Activated T-cell treated with anti-CD3 and anti-CD28 coated beads for 1 hour (primary cell): Measurements from ENCODE around the gene DTX1.

Source experiments
- DNase-seq: peaks from one replicate; pipeline ENCODE4 v3.0.0-alpha.2; 2020; ENCODE audit warnings: low read depth

Gene DTX1

DNA sequence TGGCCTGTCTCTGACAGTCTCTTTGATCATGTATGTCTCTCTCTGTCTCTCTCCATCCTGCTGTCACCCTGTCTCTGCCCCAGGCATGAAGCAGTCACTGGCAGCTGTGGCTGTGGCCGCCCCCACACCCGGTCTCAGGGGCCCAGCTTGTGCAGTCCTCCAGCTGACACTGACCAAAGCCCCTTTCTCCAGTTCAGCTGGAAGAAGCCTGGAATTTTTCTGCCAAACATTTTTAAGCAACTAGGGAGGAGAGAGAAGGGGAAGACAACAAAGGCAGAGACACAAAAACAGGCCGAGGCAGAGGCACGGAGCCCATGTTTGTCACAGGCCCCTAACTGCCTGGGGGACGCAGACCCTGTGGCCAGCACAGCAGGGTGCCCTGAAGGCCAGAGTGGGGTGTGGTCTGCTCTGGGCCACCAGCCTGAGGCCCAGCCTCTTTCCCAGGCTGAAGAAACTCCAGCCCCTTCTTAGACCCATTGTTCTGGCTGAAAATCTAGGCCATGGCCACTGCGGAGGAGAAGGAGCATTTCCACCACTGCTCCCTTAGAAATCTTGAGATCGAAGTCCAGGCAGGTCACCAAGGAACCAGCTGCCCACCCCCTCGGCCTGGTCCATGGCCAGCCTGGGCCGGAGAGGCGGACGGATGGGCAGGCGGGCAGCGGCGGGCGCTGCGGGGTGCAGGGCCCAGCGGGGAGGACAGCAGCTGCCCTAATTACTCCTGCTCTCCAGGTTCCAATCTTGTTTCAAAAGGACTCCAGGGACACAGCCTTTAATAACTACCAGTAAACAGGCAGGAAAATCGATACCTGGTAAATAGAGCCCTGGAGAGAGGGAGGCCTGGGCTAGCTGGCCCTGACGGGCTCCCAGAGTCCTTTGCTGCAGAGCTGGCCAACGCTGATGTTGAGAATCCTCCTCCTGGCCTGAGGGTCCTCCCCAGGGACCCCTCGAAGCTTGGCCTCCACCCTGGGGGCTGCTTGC, 14.9 kb downstream of the DTX1 start:
- no peak for DNase-seq

DNA sequence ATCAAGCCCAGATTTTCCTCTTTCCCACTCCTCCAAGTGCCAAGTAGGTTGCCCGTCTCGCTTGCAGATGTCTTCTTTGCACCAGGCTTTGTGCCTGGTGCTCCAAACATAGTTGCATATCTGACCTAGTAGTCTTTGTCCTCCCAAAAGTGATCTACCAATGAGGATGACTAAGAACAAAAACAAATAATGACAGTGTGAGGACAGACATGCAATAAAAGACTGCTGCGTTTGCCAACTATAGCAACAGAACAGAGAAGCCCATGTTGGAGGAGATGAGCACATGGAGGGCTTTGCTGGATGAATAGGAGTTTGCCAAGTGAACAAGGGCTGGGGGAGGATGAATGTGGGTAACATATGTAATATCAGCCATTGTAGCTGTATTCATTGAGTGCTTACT, 15.6 kb downstream of the DTX1 start:
- DNase-seq, result no peak

DNA sequence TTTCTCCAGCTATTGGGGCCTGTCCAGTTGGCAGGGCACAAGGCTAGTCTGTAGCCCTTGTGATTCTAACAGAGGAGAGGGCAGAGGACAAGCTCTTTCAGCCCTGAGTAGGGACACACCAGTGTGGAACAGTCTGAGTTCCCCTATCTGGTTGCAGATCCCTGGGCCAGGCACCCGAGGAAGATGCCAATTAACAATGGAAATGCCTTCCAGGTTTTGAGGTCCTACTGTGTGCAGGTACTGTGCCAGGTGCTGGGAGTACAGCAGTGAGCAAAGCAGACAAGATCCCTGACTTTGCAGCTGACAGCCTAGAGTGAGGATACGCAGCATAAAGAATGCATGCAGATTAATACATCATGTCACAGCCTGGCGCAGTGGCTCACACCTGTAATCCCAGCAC, 17.1 kb downstream of the DTX1 start:
- no peak for DNase-seq

DNA sequence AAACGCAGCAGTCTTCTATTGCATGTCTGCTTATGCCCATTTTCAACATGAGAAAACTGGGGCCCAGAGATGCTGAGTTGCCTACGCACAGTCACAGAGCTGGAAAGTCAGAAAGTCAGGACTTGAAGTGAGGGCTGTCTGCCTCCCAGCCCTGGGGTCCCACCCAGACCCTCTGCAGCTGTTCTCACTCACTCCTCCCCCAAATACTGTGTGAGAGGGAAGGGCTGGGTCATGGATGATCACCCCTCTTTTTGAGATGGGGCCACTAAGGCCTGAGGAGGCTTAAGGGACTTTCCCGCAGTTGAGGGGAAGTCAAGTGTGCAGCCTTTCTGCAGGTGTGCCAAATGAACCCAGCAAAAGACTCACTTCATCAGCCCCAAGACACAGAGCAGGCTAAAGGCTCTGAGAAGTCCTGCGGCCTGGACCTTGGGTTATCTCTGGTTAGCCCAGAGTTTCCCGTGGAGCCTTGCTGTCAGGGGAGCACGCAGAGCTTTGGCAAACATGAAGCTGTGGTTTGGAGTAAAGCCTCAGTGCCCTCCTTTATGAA, 18.7 kb downstream of the DTX1 start:
- DNase-seq, result no peak

DNA sequence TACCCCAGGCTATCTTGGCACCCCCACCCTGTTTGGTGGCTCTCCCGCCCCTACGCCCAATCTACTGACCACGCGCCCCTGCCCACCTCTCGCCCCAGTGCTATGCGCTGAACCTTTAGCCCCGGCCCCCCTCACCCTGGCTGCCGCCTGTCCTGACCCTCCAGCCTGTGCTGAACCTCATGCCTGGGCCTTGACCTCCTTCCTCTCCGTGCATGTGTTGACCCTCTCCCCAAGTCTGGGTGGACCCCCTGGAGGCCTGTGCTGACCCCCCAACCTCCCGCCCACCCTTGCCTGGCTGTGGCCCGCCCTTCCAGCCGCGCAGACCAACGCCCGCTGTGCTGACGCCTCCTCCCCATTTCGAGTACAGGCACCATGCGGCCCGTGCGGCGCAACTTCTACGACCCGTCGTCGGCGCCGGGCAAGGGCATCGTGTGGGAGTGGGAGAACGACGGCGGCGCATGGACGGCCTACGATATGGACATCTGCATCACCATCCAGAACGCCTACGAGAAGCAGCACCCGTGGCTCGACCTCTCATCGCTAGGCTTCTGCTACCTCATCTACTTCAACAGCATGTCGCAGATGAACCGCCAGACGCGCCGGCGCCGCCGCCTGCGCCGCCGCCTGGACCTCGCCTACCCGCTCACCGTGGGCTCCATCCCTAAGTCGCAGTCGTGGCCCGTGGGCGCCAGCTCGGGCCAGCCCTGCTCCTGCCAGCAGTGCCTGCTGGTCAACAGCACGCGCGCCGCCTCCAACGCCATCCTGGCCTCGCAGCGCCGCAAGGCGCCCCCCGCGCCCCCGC, 20.7 kb downstream of the DTX1 start:
- DNase-seq, result no peak

DNA sequence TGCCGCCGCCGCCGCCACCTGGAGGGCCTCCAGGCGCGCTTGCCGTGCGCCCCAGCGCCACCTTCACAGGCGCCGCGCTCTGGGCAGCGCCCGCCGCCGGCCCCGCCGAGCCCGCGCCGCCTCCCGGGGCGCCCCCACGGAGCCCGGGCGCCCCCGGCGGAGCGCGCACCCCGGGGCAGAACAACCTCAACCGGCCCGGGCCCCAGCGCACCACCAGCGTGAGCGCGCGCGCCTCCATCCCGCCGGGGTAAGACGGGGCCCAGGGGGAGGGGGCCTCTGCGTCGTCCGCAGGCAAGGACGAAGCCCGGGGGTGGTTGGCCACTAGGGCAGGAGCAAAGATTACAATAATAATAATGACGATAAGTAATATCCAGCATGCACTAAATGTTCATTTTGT, 21.3 kb downstream of the DTX1 start:
- no peak for DNase-seq

DNA sequence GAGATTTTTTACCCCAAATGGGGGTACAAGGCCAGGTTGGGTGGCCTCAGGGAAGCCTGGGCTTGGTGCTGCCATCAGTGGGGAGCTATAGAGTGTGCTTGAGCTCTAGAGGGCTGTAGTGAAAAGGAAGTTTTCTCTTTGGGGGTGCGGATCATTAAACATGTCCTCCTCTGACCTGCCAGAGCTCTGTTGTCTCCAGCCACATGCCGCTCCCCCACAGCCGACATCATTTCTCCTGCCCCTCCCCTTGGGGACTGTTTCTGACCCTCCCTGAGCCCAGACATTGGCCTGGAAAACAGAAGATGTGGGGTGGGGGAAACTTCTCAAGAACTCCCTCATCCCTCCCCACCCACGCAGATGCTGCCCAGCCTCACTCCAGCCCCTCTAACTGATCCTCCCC, 25.3 kb downstream of the DTX1 start:
- DNase-seq, result no peak

DNA sequence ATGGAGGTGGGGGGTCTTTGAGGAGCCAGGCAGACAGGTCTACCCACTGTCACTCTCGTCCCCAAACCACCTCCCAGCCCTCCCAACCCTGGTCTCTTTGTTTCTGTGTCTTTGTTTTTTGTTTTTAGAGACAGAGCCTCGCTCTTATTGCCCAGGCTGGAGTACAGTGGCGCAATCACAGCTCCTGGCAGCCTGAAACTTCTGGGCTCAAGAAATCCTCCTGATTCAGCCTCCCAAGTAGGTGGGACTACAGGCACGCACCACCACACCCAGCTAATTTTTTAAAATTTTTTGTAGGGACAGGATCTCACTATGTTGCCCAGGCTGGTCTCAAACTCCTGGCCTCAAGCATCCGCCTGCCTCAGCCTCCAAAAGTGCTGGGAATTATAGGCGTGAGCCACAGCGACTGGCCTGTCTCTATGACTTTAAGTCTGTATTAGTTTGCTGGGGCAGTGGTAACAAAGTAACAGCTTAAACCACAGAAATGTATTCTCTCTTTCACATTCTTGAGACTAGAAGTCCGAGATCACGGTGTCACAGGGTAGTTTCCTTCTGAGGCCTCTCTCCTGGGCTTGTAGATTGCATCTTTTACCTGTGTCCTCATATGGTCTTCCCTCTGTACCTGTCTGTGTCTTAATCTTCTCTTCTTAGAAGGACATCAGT, 26.1 kb downstream of the DTX1 start:
- DNase-seq, result no peak

DNA sequence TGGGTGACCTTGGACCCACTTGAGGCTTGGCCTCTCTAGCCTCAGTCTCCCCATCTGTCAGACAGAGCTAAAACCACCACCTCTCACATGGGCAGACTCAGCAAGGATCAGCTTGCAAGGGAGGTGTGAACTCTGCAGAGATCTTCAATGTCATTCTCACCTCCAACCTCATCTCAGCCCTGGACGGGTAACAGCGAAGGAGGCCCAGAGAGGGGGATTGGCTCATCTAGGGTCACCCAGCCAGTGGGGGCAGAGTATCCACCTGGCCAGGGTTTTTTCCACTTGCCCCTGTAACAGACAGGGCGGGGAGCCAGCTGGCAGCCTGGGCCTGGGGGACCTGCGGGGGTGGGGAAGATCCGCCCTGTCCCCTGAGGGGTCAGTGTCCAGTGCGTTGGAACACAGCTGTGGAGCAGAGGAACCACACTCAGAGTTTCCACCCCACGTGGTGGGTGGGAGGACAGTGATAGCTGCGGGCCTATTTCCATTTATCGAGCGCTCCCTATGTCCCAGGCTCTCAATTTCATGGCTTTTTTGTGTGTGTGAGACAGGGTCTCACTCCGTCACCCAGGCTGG, 27.4 kb downstream of the DTX1 start:
- DNase-seq, result no peak

DNA sequence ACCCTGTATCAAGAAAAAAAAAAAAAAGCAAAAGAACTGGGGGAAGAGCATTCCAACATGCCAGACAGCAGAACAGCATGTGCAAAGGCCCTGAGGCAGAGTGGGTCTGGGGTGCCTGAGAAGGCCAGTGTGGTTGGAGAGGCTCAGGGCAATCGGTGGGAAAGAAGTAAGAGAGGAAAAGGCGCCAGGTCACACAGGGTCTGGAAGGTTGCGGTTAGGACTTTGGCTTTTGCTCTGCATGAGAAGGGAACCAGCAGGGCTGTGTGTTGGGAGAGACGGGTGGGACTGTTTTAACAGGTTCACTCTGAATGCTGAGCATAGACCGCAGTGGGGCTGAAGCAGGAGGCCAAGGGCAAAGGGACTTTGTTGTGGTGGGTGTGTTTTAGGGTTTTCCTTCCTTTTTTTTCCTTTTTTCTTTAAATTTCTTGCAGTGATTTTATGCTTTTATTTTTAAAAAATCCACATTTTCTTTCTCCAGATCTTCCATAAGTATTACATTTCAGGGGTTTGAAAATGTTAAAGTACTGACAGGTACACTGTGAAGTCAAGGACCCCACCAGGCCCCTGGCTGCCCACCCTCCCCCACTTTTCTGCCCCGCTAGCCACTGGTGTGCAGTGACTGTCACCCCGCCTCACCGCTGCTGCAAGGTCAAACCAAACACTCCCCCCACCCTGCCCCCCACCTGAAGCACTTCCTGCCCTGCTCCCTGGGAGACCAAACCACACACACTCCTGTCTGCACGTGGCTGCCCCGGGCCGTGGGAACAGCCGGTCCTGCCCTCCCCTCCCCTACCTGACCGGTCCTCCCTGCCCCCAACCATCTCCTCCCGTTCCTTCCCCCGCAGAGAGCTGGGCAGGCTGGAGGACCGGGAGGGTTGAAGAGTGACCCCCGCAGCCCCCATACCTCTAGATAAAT, 30.0 kb downstream of the DTX1 start:
- peak; percentile 14 for DNase-seq

DNA sequence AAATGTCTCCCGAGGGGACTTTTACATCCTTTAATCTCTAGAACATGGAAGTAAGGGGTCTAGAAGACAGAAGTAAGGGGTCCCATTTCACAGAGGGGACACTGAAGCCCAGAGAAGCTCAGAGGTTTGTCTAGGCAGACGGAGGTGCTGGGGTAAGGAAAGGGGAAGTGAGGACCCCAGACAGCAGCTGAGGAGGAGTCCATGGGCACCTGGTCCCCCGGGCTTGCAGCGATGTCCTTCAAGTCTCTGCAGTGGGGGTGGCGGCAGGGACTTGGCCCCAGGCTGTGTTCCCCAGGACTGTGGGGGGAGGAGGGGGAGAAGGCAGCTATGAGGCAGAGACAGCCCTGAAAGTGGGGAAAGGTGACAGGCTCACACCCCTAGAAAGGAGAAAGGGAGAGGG, 30.7 kb downstream of the DTX1 start:
- no peak for DNase-seq

DNA sequence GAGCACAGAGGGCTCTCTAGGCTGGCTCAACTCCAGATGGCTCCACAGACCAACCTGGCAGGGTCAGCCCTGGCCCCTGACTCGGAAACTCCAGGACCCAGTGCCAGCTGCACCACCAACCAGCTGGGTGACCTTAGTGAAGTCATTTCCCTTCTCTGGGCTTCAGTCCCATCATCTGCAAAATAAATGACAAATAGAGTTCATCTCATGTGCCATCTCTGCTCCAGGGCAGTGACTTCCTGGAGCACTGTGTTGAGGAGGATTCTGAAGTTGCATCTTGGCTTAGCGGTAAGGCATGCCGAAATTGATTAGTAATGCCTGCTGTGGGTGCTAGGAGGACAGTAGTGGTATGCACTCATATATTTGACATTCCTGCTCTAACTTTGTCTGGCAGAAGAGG, 31.5 kb downstream of the DTX1 start:
- DNase-seq, result no peak

DNA sequence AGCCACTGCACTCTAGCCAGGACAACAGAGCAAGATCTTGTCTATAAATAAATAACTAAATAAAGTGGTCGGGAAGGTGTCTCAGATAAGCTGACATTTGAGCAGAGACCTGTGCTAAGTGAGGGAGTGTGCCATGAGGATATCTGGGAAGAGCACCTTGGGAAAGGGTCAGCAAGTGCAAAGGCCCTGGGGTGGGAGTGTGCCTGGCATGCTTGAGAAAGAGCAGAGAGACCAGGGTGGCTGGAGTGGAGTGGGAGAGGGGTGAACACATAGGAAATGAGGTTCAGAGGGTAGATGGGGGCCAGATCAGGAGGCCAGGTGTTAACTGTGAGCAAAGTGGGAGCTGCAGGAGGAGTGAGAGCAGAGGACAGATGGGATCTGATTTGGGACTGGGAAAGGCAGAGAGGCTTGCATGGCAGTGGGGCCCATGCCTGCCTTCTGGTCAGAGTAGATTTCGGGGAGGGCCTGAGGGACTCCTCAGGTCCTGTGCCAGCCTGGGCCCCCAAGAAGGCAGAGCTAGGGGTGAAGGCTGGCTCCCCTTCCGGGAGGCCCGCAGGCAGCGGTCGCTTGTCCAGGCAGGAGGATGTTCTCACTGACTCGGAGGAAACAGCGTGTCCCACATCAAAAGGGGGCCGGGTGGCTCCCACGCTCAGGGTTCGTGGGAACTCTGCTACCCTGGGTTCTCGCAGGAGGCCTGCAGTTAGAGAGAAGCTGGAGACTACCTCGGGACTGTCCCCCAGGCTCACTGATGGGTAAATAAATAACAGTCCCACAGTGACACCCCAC, 32.6 kb downstream of the DTX1 start:
- peak; percentile 19 for DNase-seq

DNA sequence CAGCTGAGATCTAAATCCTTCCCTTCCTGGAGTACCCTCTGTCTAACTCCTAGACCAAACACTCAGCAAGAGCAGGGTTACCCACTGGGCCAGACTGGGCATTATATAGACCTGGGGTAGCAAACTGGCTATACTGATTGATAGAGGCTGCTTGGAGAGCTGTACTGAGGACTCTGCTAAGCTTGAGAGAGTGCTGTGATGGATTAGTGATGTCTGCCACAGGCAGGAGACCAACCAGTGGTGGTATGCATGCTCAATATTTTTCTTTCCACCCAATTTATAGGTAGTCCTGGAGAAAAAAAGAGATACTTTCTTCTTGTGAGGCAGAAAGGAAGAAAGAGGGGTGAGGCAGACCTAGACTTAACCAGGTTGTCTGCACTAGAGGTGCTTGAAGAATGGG, 33.3 kb downstream of the DTX1 start:
- no peak for DNase-seq

DNA sequence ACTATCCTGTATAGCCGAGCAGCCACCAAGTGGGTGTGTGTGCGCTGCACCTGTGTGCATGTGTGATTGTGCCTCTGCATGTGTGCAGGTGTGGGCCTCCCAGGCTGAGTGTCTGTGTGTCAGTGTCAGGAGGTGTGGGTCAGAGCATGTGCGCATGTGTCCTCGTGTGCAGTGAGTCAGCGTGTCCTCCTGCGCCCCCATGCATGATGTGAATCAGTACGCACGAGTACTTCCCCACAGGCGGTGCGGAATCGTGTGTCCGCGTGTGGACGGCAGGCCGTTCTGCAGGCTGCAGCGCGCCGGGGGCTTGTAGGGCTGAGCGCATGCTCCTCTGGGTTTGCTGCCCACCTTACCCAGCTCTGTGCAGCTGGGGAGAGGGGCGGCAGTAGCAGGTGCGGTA, 34.2 kb downstream of the DTX1 start:
- DNase-seq, result no peak

DNA sequence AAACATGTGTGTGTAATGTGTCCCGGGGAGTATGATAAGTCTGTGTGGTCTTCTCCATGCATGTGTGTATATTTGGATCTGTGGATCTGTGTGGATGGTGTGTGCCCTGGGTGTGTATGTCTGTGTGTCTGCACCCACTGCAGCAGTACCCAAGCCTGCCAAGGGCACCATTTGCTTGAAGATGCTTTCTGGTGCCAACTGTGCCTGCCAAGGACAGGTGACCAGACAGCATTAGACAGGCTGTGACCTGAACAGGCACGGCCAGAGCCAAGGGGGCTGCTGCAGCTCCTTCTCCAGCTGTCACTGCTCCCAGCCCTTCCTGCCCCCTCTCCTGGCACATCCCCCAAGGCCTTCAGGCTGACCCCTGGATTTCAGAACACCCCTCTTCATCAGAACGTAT, 35.0 kb downstream of the DTX1 start:
- DNase-seq, result no peak

DNA sequence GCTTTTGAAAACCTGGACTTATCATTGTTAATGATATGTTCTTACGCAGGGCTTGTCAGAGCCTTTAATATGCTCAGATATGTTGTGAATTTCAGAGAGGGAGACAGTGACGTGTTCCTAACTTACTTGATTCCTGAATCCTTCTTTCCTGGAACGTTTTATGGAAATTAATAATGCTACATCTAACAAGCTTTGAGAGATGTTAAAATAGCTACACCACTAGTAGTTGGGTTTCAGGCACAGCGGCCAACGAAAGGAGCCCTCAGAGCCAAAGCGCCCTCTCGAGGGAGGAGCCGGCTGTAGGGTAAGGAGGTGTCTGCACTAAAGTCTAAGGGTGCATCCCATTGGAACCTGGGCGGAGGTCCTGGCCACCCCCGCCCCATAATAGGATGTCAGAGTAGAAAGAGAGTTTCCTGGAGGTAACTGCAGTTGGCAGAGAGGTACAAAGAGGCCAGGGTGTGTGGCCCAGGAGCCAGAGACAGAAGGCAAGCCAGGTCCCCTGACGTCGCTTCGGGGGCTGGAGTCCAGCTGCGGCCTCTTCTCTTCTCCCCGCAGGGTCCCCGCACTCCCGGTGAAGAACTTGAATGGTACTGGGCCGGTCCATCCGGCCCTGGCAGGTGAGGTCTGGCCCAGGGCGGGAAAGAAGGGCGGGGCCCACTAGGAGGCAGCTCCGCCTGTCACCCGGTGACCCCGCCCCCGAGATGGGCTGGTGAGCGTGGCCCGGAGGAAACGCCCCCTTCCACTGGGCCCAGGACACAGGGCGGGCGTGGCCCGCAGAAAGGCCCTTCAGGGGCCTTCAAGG, 36.3 kb downstream of the DTX1 start:
- no peak for DNase-seq

DNA sequence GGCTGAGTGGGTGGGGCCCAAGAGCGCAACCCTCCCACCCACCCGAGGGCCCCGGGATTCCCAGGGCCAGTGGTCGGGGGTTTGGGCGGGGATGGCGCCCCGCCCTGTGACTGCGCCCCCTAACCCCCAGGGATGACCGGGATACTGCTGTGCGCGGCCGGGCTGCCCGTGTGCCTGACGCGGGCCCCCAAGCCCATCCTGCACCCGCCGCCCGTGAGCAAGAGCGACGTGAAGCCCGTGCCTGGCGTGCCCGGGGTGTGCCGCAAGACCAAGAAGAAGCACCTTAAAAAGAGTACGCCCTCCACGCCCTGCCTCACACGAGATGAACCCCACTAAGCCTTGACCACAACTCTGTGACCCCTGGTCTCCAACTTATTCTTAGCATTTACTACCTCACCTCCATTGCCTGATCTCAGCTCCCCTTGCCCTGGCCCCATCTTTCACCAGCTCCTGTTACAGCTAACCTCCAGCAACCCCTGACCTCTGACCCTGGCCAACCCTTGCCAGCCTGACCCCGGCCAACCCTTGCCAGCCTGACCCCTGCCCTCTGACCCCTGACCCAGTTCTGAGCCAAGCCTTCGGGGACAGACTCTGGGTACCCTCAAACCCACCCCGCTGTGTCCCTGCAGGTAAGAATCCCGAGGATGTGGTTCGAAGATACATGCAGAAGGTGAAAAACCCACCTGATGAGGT, 37.0 kb downstream of the DTX1 start:
- DNase-seq, result no peak

DNA sequence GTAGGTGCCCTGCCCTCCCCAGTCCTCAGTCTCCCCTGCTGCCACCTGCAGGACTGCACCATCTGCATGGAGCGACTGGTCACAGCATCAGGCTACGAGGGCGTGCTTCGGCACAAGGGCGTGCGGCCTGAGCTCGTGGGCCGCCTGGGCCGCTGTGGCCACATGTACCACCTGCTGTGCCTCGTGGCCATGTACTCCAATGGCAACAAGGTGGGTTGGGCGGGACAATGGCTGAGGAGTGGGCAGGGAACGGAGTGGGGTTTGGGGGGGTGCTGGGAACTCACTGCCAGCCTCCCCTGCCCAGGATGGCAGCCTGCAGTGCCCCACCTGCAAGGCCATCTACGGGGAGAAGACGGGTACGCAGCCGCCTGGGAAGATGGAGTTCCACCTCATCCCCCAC, 38.2 kb downstream of the DTX1 start:
- DNase-seq, result no peak
